Medulla oblongata (tissue), 1 donor: ENCODE measurements around the gene TOMM70.
"Not testable (repeated sequence)": the region's sequence is repeated elsewhere in the genome, so short reads cannot be mapped to it uniquely, and the experiment has no call there.

Source experiments
- DNase-seq: peaks from one replicate; pipeline ENCODE4 v3.0.0-alpha.2; 2015; ENCODE audit errors: extremely low spot score

Gene TOMM70

GRCh38 chr3:100364421-100364820 lies 36.5 kb downstream of the TOMM70 start:
- no peak for DNase-seq

GRCh38 chr3:100361897-100362296 lies 39.0 kb downstream of the TOMM70 start:
- DNase-seq: no peak

- DNase-seq: no peak
Observed at GRCh38 chr3:100360757-100361496, 40.0 kb downstream of the TOMM70 start.

GRCh38 chr3:100359035-100359434 lies 41.9 kb downstream of the TOMM70 start:
- no peak for DNase-seq

- DNase-seq: no peak
Observed at GRCh38 chr3:100358413-100358812, 42.5 kb downstream of the TOMM70 start.

- no peak for DNase-seq
Observed at GRCh38 chr3:100354850-100355249, 46.0 kb downstream of the TOMM70 start.

- DNase-seq: no peak
Observed at GRCh38 chr3:100352296-100353231, 48.3 kb downstream of the TOMM70 start.

- DNase-seq: not testable (repeated sequence)
Observed at GRCh38 chr3:100351770-100352169, 49.1 kb downstream of the TOMM70 start.

- no peak for DNase-seq
Observed at GRCh38 chr3:100348727-100349126, 52.2 kb downstream of the TOMM70 start.

- DNase-seq: no peak
Observed at GRCh38 chr3:100340527-100340926, 60.4 kb downstream of the TOMM70 start.

GRCh38 chr3:100339786-100340185 lies 61.1 kb downstream of the TOMM70 start:
- DNase-seq: no peak

- no peak for DNase-seq
Observed at GRCh38 chr3:100338911-100339310, 62.0 kb downstream of the TOMM70 start.

GRCh38 chr3:100336229-100336628 lies 64.7 kb downstream of the TOMM70 start:
- not testable (repeated sequence) for DNase-seq

- DNase-seq: peak; percentile 21
Observed at GRCh38 chr3:100335434-100335833, 65.5 kb downstream of the TOMM70 start.

GRCh38 chr3:100334488-100335351 lies 66.2 kb downstream of the TOMM70 start, which contains the start of gene NIT2:
Gene NIT2 (plus strand): TSS chr3:100334757. CDS start chr3:100334792, 35 bp downstream.
- DNase-seq: peak; percentile 82

GRCh38 chr3:100333970-100334487 lies 66.9 kb downstream of the TOMM70 start:
- no peak for DNase-seq

- no peak for DNase-seq
Observed at GRCh38 chr3:100333051-100333450, 67.8 kb downstream of the TOMM70 start.

GRCh38 chr3:100331660-100332059 lies 69.2 kb downstream of the TOMM70 start:
- no peak for DNase-seq

GRCh38 chr3:100330651-100331050 lies 70.2 kb downstream of the TOMM70 start:
- DNase-seq: no peak

- no peak for DNase-seq
Observed at GRCh38 chr3:100329800-100330489, 70.9 kb downstream of the TOMM70 start.

GRCh38 chr3:100327377-100327776 lies 73.5 kb downstream of the TOMM70 start:
- not testable (repeated sequence) for DNase-seq
